GM21786 (cell line): ENCODE data around the gene TEX261.

ENCODE experiments used
- ATAC-seq: cut with Tn5 transposase; IDR thresholded peaks from one replicate; pipeline ENCODE4 v1.9.1; 2021; ENCODE audit not compliant: unreplicated experiment

Gene TEX261

DNA sequence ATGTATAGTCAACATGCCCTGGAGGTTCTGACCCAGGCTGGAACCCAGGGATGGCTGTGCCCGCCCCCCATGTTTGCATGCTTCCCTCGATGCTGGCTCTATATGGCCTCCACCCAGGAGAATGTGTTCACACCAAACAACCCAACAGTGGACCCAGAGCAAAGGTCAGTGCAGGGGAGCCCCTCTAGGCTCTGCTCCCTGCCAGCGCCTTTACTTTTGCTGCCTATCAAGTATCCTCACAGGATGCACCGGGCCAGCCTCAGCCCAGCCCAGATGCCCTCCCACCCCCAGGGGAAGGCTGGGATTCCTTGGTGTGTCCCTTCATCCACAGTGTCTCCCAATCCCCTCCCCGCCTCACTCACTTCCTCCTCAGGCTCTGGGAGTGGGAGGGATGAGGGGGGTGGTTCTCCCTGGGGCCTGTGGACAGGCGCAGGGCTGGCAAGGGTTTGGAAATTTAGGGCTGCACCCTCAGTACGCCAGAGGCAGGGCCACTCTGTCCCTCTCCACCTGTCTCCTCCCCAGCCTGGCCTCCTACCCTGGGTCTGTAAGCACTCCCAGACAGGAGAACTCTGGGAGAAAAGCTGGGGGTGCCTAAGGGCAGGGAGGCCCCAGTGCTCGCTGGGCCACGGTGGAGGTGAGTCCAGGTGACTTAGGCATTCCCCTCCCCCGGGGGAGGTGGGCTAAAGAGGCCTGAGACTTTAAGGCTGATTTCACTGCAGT, 56.6 kb downstream of the TEX261 start:
- no peak for ATAC-seq

DNA sequence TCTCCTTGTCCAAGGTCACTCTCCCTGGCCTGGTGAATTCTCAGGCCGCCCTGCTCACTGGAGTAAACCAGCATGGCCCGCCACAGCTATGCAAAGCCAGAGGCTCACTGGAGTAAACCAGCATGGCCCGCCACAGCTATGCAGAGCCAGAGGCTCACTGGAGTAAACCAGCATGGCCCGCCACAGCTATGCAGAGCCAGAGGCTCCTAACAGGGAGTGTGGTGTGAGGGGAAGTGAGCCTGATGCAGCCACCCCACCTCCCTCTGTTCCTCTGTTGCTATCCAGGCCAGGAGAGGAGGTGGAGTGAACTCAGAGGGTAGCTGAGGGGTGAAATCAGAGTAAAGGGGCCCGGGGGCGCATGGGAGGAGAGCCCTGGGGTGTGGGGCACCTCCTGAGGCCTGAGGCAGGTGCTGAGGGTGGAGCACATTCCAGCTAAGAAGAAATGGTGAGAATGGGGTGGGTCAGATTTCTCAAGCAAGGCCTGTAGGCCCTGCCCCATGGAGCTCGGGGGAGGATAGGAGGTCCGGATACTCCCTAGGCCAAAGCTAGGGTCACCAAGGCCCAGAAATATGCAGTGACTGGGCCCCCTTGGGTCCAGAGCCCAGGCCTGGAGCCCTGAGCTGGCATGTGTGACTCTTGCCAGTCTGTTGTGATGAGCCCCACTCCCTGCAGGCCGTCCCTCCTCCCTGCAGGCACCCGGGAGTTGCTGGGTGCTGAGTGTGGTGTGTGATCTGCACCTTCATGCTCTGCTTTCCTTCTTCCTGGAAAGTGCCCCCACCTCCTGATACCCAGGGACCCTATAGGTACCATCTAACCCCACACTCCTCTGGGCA, 57.5 kb downstream of the TEX261 start:
- ATAC-seq = no peak

DNA sequence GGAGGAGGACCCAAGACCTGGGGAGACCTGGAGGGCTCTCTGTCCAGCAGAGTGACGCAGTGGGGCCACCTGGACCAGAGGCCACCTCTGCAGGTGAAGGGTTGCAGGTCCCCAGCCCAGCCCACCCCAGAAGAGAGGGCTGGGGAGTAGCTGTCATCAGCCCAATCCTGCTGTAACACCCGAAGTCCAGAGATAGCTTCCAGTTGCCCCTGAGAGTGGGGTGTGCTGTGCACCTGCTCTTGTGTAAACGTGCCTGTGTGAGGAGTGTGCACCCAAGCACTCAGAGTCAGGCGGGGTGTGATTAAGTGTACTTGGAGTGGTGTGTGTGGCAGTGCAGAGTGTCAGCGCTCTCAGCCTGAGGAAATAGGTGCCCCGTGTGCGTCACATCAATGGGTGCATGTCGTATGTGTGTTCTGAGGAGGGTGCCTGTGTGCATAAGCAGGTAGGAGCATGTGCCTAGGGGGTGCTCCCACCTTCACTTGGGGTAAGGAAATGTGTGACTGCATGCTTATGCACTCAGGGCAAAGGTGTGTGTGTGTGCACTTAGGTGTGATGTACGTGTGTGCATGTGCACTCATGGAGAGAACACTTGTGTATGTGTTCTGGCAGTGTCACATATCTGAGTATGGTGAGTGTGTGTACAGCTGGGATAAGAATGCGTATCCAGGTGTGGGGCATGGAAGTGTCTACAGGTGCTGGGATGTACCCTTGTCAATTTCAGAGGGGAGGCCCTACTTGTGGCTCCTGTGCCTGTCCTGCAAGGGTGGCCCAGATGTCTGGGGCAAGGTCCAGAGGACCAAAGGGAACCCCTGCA, 58.3 kb downstream of the TEX261 start:
- no peak for ATAC-seq
